Dedifferentiated amniotic fluid mesenchymal stem cell (primary cell): ENCODE data around the gene UPF1.

Source experiments
- DNase-seq: peaks from one replicate; pipeline ENCODE4 v3.0.0-alpha.2; 2016; ENCODE audit errors: extremely low spot score

UPF1 gene

DNA sequence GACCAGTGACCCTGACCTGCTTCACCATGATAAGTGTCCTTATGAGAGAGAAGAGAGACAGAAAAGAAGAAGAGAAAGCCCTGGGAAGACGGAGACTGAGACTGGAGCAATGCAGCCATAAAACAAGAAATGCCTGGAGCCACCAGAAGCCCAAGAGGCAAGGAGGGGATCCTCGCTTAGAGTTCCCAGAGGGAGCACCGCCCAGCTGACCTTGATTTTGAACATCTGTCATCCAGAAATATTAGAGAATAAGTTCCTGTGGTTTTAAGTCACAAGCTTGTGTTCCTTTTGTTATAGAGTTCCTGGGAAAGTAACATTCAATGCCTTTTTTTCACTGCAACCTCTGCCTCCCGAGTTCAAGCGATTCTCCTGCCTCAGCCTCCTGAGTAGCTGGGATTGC lies 44.0 kb downstream of the UPF1 start:
- peak; percentile 31 for DNase-seq

DNA sequence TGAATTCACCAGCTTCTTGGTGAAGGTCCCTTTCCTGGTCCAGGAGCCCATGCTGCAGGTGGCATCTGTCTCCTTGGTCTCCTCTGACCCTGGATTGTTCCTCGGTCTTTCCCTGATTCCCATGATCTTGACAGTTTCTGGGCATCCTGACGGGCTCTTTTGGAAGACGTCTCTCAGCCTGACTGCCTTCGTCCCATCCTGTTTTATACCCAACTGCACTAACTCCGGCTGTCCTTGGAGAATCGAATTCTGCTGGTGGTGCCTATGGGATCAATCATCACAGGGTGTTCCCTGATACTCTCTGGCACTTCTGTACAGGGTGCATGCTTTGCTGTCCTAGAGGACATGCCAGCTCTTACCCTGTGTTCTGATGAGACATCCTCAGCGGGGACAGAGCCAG lies 45.1 kb downstream of the UPF1 start:
- no peak for DNase-seq

DNA sequence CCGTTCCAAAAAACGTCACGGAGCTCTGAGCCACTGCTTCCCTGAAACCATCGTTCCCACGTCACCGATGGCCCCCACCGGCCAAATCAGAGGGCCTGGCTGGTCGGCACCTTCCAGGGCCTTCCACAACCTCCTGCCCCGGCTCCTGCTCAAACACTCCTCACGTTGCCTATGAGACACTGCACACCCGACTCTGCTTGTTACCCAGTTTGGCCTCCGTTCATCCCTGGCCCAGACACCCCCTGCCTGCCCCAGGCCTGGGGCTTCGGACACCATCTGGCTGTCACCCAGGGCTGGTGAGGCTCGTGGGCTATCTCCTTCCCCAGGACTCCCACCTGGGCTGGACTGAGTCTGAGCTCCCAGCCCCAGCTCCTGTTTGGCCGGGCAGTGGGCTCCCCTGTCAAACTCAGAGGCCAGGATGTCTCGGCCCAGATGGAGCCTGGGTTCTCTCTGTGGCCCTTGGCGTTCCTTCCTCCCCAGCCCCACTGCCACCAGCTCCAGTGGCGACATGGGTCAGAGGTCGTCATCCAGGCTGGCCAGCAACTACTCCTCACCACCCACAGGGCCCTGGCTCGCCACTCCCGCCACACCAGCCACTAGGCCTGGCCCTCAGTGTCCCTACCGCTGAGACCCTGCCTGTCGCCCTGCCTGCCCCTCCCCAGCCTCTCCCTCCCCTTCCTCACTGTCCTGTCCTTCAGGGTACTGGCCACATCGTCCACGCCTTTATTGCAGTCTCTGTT lies 46.5 kb downstream of the UPF1 start:
- no peak for DNase-seq

DNA sequence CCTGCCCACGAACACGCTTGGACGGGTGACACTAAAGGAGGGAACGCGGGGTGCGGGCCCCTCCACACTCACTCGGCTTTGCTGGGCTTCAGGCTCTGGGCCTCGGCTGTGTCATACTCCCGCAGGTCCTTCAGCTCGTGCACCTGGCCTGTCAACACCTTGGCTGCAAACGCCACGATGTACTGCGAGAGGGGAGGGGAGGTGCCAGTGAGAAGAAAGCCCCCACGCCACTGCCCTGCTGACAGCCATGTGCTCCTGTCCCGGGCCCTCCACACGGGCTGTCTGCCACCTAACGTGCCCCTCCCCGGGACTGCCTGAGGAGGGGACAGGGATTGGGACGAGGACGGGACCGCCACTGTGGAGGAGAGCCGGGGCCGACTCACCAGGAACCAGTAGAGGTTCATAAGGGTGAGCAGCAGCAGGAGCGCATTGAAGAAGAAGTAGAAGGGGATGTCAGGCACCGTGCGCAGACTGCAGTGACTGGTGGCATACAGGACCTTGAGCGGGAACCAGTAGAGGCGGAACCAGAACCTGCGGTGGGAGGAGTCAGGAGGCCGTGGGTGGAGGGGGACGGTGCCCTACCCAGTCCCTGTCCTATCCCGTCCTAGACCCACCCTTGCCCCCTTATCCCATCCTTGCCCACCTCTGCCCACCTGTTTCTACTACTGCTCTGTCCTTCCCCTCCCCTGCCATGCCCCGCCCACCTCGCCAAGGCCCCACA lies 47.3 kb downstream of the UPF1 start:
- no peak for DNase-seq

DNA sequence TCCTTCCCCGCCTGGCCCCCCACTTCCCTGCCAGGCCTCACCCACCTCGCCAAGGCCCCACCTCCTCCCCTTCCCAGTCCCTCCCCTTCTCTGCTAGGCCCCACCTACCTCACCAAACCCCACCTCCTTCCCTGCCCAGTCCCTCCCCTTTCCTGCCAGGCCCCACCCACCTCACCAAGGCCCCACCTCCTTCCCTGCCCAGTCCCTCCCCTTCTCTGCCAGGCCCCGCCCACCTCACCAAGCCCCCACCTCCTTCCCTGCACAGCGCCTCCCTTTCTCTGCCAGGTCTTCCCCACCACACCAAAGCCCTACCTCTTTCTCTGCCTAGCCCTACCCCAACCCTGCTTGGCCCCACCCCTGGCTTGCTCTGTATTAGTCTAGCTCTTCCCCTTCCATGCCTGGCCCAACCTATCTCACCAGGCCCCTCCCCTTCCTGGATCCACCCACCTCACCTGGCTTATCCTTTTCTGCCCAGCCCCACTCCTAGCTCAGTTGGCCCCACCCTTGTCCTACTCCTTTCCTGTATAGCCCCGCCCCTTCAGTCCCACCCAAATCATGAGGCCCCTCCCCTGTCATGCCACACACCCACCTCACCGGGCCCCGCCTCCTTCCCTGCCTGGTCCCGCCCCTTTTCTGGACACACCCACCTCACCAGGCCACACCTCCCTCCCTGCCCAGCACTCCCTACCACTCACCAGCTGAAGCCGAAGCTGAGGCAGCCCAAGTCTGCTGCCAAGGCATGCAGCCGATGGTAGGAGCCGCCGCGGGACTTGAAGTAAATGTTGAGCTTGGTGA lies 48.0 kb downstream of the UPF1 start:
- no peak for DNase-seq

DNA sequence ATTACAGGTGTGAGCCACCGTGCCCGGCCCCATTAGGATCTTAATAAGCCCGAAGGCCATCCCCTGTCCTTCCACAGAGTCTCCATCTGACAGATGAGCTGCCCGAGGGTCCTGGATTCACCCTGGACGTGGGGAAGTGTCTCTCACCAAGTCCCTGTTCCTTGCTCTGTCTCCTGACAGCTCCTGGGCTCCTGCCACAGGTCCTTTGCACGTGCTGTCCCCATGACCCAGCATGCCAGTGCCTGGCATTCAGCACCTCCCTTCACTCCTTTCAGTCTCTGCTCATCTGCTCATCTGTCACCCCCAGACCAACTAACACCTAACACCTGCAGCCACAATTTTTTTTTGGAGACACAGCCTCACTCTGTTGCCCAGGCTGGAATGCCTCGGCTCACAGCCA lies 49.7 kb downstream of the UPF1 start:
- DNase-seq, result no peak

DNA sequence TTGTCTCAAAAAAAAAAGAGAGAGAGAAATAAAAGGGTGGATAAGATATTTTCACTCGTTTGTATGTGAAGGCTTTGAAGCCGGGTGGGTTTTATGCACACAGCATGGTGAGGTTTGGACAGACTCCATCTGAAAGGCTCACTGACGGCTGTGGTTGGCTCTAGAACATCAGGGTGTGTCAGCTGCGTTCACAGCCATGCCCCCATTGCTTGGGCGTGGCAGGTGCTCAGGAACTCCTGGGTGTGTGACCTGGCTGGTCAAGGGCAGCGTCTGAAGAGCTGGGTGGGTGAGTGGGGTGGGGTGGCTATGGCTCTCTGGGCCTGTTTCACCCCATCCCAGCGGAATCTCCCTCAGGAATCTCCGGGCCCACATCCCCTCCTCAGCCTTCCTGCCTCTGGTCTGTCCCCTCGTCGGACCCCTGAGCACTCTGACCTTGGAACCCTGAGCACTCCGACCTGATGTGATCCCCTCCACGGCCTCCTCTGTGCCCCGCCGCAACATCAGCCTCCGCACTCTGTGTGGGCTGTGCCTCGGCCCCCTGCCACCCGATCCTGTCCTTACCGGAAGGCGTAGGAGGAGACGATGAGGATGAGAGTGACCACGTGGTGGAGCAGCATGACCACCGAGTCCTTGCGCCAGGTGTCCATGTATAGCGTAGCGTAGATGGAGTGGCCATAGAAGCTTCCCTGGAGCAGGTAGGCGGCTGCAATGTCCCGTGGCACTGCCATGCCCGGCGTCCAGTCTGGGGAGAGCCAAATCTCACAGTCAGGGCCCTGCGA lies 52.0 kb downstream of the UPF1 start:
- no peak for DNase-seq

DNA sequence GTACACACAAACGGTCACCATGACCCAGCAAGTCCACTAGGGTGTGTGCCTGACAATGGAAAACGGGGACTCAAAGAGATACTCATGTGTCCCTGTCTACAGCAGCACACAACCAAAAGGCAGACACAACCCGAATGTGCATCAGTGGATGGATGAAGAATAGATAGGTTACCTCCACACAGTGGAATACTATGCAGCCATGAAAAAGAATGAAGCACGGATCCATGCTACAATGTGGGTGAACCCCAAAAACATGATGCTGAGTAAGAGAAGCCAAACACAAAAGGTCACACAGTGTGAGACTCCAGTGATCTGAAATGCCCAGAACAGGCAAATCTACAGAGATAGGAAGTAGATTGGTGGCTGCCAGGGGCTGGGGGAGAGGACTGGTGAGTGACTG lies 55.2 kb downstream of the UPF1 start:
- no peak for DNase-seq

DNA sequence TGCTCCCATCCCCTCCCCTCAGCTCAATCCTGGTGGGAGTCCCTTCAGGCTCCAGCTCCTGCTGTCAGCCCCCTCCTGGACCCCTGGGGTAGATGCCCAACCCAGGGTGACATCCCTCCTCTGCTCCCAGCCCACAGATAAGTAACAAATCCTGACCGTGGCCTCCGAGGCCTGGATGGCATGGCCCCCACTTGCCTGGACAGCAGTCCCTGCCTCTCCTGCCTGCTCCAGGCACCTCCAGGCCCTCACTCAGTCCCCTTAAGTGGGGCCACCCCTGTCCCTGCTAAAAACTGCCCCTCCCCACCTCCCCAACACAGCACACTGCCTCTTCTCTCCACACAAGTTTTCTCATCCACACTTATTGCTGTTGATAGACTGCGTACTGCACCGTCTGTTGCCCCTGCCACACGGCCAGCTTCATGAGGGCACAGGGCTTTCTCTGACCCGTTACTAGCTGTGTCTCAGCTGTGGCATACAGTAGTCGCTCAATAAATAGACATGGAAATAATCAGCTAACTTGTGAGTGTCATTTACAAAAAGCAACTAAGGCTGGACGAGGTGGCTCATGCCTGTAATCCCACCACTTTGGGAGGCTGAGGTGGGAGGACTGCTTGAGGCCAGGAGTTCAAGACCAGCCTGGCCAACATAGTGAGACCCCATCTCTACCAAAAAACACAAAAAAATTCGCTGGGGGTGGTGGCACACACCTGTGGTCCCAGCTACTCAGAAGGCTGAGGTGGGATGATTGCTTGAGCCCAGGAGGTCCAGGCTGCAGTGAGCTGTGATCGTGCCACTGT lies 58.4 kb downstream of the UPF1 start:
- no peak for DNase-seq

DNA sequence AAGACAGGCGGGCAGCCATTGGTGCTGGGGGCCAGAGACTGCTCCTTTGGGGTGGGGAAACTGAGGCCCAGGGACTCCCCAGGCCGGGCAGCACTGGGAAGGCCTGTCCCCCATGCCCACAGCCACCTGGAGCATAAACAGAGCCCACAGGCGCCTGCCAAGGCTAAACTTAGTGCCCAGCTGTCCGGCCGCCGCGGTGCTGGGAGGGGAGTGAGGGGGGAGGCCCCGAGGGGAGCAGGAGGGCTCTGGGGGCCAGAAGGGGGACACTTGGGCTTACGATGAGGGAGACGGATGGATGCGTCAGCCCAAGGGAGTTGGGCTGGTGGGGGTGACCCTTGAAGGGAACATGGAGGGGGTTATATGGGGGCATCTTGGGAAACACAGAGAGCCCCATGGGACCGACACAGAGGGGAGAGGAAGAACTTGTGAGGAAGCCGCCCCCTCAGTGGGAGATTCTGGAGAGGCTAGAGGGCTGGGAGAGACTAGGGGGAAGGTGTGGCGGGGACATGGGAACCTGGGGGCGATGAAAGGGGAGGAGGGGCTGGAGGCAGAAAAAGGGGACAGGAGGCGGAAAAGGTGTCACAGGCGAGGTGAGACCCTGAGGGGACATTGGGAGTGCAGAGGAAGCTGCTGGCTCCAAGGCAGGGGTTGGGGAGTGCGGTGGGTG lies 62.0 kb downstream of the UPF1 start:
- no peak for DNase-seq

DNA sequence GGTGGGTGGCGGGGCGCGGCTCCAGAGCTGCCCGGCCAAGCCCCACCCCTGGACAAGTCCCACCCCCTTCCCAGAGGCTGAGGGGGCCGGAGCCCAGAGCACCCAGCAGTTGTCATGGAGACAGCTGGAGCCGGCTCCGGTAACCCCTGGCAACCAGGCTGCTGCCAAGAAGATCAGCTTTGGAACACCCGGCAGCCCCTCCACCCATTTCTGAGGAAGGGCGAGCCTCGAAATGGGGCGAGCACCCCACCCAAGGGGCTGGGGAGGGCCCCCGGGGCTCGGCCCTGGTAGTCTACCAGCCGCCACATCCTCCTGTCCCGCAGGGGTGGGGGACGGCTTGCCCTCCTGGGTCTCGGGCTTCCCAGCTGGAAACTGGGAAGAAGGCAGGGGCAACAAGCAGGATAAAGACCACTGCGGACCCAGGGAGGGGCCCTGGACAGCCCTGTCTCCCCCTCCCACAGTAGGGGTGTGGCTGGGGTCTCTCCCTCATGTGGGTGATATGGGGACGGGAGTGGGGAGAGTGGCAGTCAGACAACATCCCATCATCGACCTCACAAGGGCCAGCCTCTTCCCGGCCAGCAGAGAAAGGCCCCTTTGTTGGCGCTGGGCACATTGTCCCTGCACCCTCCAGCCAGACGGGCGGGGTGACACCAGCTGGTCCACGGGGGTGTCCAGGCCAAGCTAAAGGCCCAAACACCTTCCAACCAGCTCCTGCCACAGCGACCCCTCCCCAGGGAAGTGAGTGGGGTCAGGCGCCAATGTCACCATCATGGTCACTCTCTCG lies 62.7 kb downstream of the UPF1 start:
- no peak for DNase-seq

DNA sequence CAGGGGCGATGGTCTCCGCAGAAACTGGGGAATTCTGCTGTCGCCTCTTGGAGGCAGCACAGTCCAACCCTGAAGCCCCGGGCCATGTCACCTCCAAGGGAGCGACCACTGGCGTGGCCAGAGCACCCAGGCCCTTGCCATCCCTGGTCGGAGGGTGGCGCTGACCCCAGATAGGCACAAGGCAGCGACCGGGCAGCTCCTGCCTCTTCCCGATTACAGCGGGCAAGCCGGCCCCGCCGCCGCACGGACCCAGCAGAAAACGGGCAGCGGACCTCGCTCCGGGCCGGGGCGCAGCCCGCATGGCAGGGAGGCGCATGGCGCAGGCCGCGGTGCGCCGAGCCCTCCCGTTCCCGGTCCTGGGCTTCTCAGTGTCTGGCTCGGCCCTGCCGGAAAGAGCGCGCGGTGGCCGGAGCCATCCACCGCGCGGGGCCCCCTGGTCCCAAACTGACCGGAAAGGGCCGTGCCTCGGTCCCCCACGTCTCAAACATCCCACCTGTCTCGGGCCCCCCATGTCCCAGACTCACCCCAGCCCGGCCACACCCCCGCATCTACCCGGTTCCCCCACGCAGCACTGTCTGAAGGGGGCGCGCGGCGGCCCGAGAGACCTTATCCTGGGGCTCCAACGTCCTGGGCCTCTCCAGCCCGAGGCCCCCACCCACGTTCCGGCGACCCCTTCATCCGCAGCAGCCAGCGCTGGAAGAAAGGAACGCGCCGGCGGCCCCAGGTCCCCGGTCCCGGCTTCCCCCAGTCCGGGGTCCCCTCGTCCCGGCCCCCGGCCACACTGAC lies 63.5 kb downstream of the UPF1 start:
- peak; percentile 17 for DNase-seq

DNA sequence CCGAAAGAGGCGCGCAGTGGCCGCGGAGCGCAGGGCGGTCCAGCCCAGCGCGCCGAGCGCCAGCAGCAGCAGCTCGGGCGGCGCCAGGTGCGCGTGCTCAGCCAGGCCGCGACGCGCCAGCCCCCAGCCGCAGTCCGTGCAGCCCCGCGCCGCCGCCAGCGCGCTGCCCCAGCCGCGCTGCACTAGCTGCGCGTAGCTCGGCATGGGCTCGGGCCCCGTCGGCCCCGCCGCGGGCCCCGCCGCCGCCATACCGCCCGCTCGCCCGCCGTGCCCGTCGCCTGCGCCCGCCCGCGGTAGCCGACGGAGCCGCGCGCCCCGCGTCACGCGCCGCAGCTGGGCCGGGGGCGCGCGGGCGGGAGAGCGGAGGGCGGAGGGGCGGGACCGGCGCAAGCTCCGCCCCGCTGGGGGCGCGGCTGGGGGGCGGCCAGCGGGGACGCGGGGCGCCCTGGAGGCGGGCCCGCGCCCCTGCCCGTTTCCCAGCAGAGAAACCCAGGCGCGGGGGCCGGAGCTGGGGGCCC lies 64.1 kb downstream of the UPF1 start, which contains the start of gene CERS1:
TSS of gene CERS1 (minus strand) at position 335 of the 518 bp plus-strand sequence. CDS start at position 249, 86 bp downstream.
- DNase-seq, result no peak

DNA sequence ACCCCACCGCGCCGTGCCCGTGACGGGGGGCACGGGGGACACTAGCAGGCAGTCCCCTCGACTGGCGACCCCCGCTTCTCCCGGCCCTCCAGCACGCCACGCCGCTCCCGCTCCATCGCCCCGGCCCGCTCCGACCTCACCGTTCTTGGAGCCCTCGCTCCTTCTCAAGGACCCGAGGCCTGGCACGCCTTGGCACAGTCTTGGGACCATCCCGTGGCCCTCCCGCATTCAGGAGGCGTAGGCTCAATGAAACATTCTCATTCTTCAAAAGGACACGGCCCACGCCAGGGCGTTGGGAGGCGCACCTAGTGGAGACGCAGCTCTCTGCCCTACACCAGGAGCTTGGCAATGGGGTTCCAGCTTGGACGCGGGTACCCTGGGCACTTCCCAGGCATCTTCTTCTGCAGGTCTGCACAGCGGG lies 64.7 kb downstream of the UPF1 start:
- DNase-seq, result no peak

DNA sequence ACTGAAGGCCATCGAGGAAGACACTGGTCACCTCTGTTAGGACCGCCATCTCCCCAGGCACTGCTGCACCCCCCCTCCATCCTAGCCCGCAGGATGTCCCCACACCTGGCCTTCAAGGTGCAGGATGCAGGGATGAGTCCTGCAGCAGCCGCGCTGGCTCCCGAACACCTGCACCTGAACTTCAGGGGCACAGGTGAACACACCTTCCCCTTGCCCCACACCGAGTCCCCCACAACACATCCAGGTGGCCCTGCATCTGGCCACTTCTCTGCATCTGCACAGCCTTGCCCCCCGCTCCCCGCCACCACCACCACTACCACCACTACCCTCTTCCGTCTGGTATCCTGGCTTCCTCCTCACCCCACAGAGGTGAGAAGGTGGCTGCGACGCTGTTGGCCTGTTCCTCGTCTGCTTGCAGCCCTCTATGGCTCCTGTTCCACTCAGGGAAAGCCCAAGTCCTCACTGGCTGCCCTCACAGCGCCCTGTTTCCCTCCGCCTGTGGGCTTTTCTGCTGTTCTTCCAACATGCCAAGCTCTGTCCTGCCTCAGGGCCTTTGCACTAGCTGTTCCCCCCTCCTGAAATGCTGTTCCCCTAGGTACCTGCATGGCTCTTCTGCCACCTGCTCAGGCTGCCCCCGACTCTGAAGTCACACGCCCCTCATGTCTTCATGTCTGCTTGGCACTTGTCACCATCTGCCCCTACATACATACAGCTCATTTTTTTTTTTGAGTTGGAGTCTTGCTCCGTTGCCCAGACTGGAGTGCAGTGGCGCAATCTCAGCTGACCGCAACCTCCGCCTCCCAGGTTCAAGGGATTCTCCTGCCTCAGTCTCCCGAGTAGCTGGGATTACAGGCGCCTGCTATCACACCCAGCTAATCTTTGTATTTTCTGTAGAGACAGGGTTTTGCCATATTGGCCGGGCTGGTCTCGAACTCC lies 65.6 kb downstream of the UPF1 start:
- no peak for DNase-seq

DNA sequence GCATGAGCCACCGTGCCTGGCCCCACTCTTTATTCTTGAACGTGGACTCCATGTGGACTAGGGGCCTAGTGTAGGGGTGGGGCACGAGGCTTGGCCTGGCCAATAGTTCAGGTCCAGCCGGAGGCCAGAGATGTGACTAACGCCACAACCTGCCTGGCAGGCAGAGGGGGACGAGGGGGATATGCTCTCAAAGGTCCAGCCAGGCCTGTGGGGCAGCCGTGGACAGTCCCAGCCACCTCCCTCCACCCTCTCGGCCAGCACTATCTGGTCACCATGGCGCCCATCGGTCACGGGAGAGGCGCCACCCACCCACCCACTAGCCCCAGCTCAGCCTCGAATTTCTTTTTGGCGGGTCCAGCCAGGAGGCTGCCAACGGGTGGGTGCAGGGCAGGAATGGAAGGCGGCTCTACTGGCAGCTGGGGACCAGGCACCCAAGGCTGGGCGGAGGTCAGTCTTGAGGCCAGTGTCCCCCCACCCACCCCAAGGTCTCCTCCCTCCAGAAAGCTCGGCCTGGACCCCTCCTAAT lies 66.4 kb downstream of the UPF1 start:
- no peak for DNase-seq
